HepG2 (cell line): ENCODE results near the gene PRSS36. TPM values are rescaled to one million over a fixed set of nuclear protein-coding genes. Genes with fewer than 3 reads are reported as not detected.
A peak's percentile ranks its signal among the peaks of the same experiment; 100 is the strongest.

Experiments used
- CERS6 ChIP-seq: sonication (generic); formaldehyde crosslinking; IDR thresholded peaks from 2 replicates; pipeline ENCODE4 v1.5.0; 2020; ENCODE audit warnings: missing genetic modification reagents
- EEA1 ChIP-seq: sonication (generic); formaldehyde crosslinking; IDR thresholded peaks from 2 replicates; pipeline ENCODE4 v1.5.1; 2020; ENCODE audit warnings: mild to moderate bottlenecking, missing genetic modification reagents, borderline replicate concordance
- KLF16 ChIP-seq, 2 experiments: sonication (generic) in 1 of 2; formaldehyde crosslinking in 1 of 2; IDR thresholded peaks; 2 replicates each; pipeline versions ENCODE4 v1.6.1 to v1.8.0; 2016 to 2023; ENCODE audit warnings: missing genetic modification reagents in 2 of 2, missing compliant biosample characterization in 1 of 2
- MED1 ChIP-seq: sonication (generic); formaldehyde crosslinking; IDR thresholded peaks from 2 replicates; pipeline ENCODE4 v1.4.0; 2020; ENCODE audit warnings: missing genetic modification reagents
- NAIF1 ChIP-seq: sonication (generic); formaldehyde crosslinking; IDR thresholded peaks from 2 replicates; pipeline ENCODE4 v1.5.0; 2020; ENCODE audit warnings: mild to moderate bottlenecking, missing genetic modification reagents, borderline replicate concordance
- PAXIP1 ChIP-seq: sonication (generic); formaldehyde crosslinking; conservative IDR thresholded peaks from 2 replicates; pipeline ENCODE4 v1.4.0; 2020; ENCODE audit warnings: mild to moderate bottlenecking, missing genetic modification reagents, moderate library complexity
- POLR2AphosphoS5 ChIP-seq: IDR thresholded peaks from 2 replicates; pipeline ENCODE4 v1.6.1; 2012; ENCODE audit warnings: low read depth, low read length
- RBM22 ChIP-seq: fragments of 200-400 bp; formaldehyde crosslinking; optimal IDR thresholded peaks from 2 replicates; pipeline ENCODE3; 2017; ENCODE audit warnings: mild to moderate bottlenecking, low read length, moderate library complexity
- TERF1 ChIP-seq: sonication (generic); formaldehyde crosslinking; IDR thresholded peaks from 2 replicates; pipeline ENCODE4 v1.8.0; 2022; ENCODE audit warnings: mild to moderate bottlenecking, missing genetic modification reagents, moderate library complexity
- THRA ChIP-seq: sonication (generic); formaldehyde crosslinking; IDR thresholded peaks from 2 replicates; pipeline ENCODE4 v1.4.0; 2020; ENCODE audit warnings: missing genetic modification reagents, borderline replicate concordance
- YY1 ChIP-seq: IDR thresholded peaks from 2 replicates; pipeline ENCODE4 v1.6.1; 2011; ENCODE audit warnings: low read length, low read depth, moderate library complexity, mild to moderate bottlenecking; ENCODE audit not compliant: insufficient read depth, insufficient replicate concordance
- ZBTB4 ChIP-seq: sonication (generic); formaldehyde crosslinking; IDR thresholded peaks from 2 replicates; pipeline ENCODE4 v1.4.0; 2020; ENCODE audit warnings: missing genetic modification reagents, mild to moderate bottlenecking, borderline replicate concordance
- ZFX ChIP-seq: sonication (generic); formaldehyde crosslinking; IDR thresholded peaks from 2 replicates; pipeline ENCODE4 v1.4.0; 2020; ENCODE audit warnings: mild to moderate bottlenecking, low read depth, missing genetic modification reagents, moderate library complexity
- ZNF30 ChIP-seq: sonication (generic); formaldehyde crosslinking; IDR thresholded peaks from 2 replicates; pipeline ENCODE4 v1.5.0; 2020; ENCODE audit warnings: mild to moderate bottlenecking, missing genetic modification reagents
- ZSCAN30 ChIP-seq: sonication (generic); formaldehyde crosslinking; IDR thresholded peaks from 2 replicates; pipeline ENCODE4 v1.5.0; 2020; ENCODE audit warnings: mild to moderate bottlenecking, missing genetic modification reagents
- polyA plus RNA-seq, 8 experiments: library from polyadenylated mRNA; depleted of rRNA in 3 of 8; stranded (reverse) in 7 of 8; unstranded in 1 of 8; fragments of >200 nt; fragmentation: Illumina TruSeq in 4 of 8; extraction: Trizol in 4 of 8; gene quantifications; 2 replicates each; pipeline versions ENCODE4 v1.2.1 to v1.2.3, GENCODE V29; 2011 to 2016; ENCODE audit warnings: low read depth in 4 of 8, missing spikeins in 1 of 8, mixed read lengths in 1 of 8; ENCODE audit not compliant: insufficient read depth in 1 of 8
- total RNA-seq, 5 experiments: library from RNA; depleted of rRNA; stranded (reverse); fragments of >200 nt; fragmentation: Illumina TruSeq; extraction: Trizol; gene quantifications; 2 replicates each; pipeline ENCODE4 v1.2.3, GENCODE V29; 2016; ENCODE audit warnings: low read depth in 1 of 5

PRSS36 gene
- total and polyA plus RNA-seq, 2 of the 13 experiments (the other 11 are each of a cell fraction or from before 2014, with no cell fraction given): 1.5 to 2.1 TPM

GRCh38 chr16:31183432-31184428 is 33.9 kb upstream of the PRSS36 start (continued):
- TF ChIP-seq THRA (CRISPR knock-in tag): no peak
- TF ChIP-seq EEA1: no peak
- TF ChIP-seq ZSCAN30 (CRISPR knock-in tag): no peak
- TF ChIP-seq ZBTB4 (CRISPR knock-in tag): no peak
- TF ChIP-seq PAXIP1 (CRISPR knock-in tag): no peak
- peak; percentile 94 for TF ChIP-seq RBM22
- no peak for TF ChIP-seq CERS6 (CRISPR knock-in tag)
- TF ChIP-seq TERF1 (CRISPR knock-in tag): no peak
- 0 out of 2 replicates have a peak, but pooled peaks have one; percentile 20 for TF ChIP-seq MED1 (CRISPR knock-in tag)
- TF ChIP-seq ZNF30 (CRISPR knock-in tag): no peak
- TF ChIP-seq ZFX (CRISPR knock-in tag): no peak
- no peak for TF ChIP-seq YY1
- TF ChIP-seq POLR2AphosphoS5: peak; percentile 17; the same call in 1 of the 2 replicates
- TF ChIP-seq KLF16 (CRISPR knock-in tag; IDR thresholded peaks at IDR 0.05): no peak
- no peak for TF ChIP-seq NAIF1 (CRISPR knock-in tag)
- TF ChIP-seq, all 625 proteins: peak for 9
